ENCODE data around the gene ACAT1. TPM values are rescaled to one million over a fixed set of nuclear protein-coding genes. Genes with fewer than 3 reads are reported as not detected.
A peak's percentile ranks its signal among the peaks of the same experiment; 100 is the strongest.

The ACAT1 gene
- 10 to 100 TPM; 78.0 to 81.0 TPM for total RNA-seq

- H3K9me3 Mint-ChIP-seq: no peaks in the 10 kb centered on the region
- POLR2A ChIA-PET: interaction anchor here (0.6 to 1.9 kb wide), 7 partner anchors 12 to 424 kb away, joined by 3 to 7 read pairs (median 4); no protein-coding TSS in a partner anchor
- H3K4me1 Mint-ChIP-seq (ENCODE audit: low read depth): peaks cover 41% of the 10 kb centered on the region
- H3K27ac Mint-ChIP-seq: peak within 1 kb of the TSS; percentile 89
- peak within 1 kb of the TSS; percentile 83 for H3K4me3 Mint-ChIP-seq
- H3K27me3 Mint-ChIP-seq: no peaks in the 10 kb centered on the region
- TF ChIP-seq, protein P1, sequence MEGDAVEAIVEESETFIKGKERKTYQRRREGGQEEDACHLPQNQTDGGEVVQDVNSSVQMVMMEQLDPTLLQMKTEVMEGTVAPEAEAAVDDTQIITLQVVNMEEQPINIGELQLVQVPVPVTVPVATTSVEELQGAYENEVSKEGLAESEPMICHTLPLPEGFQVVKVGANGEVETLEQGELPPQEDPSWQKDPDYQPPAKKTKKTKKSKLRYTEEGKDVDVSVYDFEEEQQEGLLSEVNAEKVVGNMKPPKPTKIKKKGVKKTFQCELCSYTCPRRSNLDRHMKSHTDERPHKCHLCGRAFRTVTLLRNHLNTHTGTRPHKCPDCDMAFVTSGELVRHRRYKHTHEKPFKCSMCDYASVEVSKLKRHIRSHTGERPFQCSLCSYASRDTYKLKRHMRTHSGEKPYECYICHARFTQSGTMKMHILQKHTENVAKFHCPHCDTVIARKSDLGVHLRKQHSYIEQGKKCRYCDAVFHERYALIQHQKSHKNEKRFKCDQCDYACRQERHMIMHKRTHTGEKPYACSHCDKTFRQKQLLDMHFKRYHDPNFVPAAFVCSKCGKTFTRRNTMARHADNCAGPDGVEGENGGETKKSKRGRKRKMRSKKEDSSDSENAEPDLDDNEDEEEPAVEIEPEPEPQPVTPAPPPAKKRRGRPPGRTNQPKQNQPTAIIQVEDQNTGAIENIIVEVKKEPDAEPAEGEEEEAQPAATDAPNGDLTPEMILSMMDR (IDR thresholded peaks at IDR 0.05): peak; percentile 3
- intact Hi-C loops (cut with micrococcal nuclease): no loop called here
- DNase-seq (peak; percentile 98), ATAC-seq (peak; percentile 98)
- CTCF ChIA-PET: no interaction called here
- peaks cover 20% of the 10 kb centered on the region for H3K36me3 Mint-ChIP-seq (ENCODE audit: low read depth)
Observed at GRCh38 chr11:108121274-108122155, at the start of gene ACAT1. TSS of gene ACAT1 (plus strand) at chr11:108121567. CDS start at chr11:108121607, 40 bp downstream.

GRCh38 chr11:108084811-108085210 is 36.6 kb upstream of the ACAT1 start:
- CTCF ChIA-PET: no interaction called here
- H3K9me3 Mint-ChIP-seq: no peaks in the 10 kb centered on the region
- no peak overlapping the region for H3K4me3 Mint-ChIP-seq
- peaks cover 23% of the 10 kb centered on the region for H3K36me3 Mint-ChIP-seq (ENCODE audit: low read depth)
- TF ChIP-seq, protein P1 (IDR thresholded peaks at IDR 0.05): no peak
- no peaks in the 10 kb centered on the region for H3K4me1 Mint-ChIP-seq (ENCODE audit: low read depth)
- no peak overlapping the region for H3K27ac Mint-ChIP-seq
- no peak for DNase-seq
- POLR2A ChIA-PET: no interaction called here
- no peak for ATAC-seq
- H3K27me3 Mint-ChIP-seq: no peaks in the 10 kb centered on the region
- intact Hi-C loops (cut with micrococcal nuclease): no loop called here

GRCh38 chr11:108085672-108086071 is 35.7 kb upstream of the ACAT1 start:
- Mint-ChIP-seq H3K27ac (no peak overlapping the region), H3K4me3 (no peak overlapping the region), H3K4me1 (ENCODE audit: low read depth) (no peaks in the 10 kb centered on the region), H3K27me3 (no peaks in the 10 kb centered on the region), H3K36me3 (ENCODE audit: low read depth) (peaks cover 22% of the 10 kb centered on the region), H3K9me3 (no peaks in the 10 kb centered on the region)
- no peak for DNase-seq
- CTCF ChIA-PET: interaction anchor here (1.0 to 1.6 kb wide), 2 partner anchors 77 to 86 kb away, joined by 3 to 5 read pairs; partner anchors contain the start of gene CUL5
- ATAC-seq: no peak
- intact Hi-C loops (cut with micrococcal nuclease): no loop called here
- POLR2A ChIA-PET: interaction anchor here (1.2 kb wide), 1 partner anchor 36 kb away, joined by 3 read pairs; no protein-coding TSS in a partner anchor
- TF ChIP-seq, protein P1 (IDR thresholded peaks at IDR 0.05): no peak

GRCh38 chr11:108092134-108092533 is 29.2 kb upstream of the ACAT1 start:
- intact Hi-C loops (cut with micrococcal nuclease): no loop called here
- peaks cover 14% of the 10 kb centered on the region for H3K36me3 Mint-ChIP-seq (ENCODE audit: low read depth)
- H3K27ac Mint-ChIP-seq: peak overlapping the region; percentile 8
- no peak for ATAC-seq
- no peak for DNase-seq
- POLR2A ChIA-PET: interaction anchor here (0.5 kb wide), 1 partner anchor 591 kb away, joined by 3 read pairs; no protein-coding TSS in a partner anchor
- no peak overlapping the region for H3K4me3 Mint-ChIP-seq
- CTCF ChIA-PET: interaction anchor here (1.2 to 1.4 kb wide), 2 partner anchors 20 to 27 kb away, joined by 3 read pairs; no protein-coding TSS in a partner anchor
- no peaks in the 10 kb centered on the region for H3K27me3 Mint-ChIP-seq
- TF ChIP-seq, protein P1 (IDR thresholded peaks at IDR 0.05): no peak
- no peaks in the 10 kb centered on the region for H3K4me1 Mint-ChIP-seq (ENCODE audit: low read depth)
- H3K9me3 Mint-ChIP-seq: no peaks in the 10 kb centered on the region

Measured in activated CD8-positive, alpha-beta T cell treated with anti-CD3 and anti-CD28 coated beads for 36 hours (primary cell).